Activated naive CD4-positive, alpha-beta T cell treated with anti-CD3 and anti-CD28 coated beads for 36 hours (primary cell): Measurements from ENCODE around the gene DOK1. TPM values are rescaled to one million over a fixed set of nuclear protein-coding genes. Genes with fewer than 3 reads are reported as not detected.
A peak's percentile ranks its signal among the peaks of the same experiment; 100 is the strongest.
"Not testable (repeated sequence)": the region's sequence is repeated elsewhere in the genome, so short reads cannot be mapped to it uniquely, and the experiment has no call there.

Experiments used
- CTCF ChIA-PET: fragments of 350-600 bp; sonication (Branson Sonifier 250); formaldehyde crosslinking; loops from one replicate; lab custom pipeline; 2021; ENCODE audit warnings: antibody characterized with exemption; lab: Charles Lee
- DNase-seq: peaks from one replicate; pipeline ENCODE4 v3.0.0-alpha.2; 2020
- H3K27ac Mint-ChIP-seq: one replicate; pipeline ENCODE4 v1.8.0; 2021; ENCODE audit warnings: mild to moderate bottlenecking, mixed read lengths
- H3K27me3 Mint-ChIP-seq: one replicate; pipeline ENCODE4 v1.8.0; 2021; ENCODE audit warnings: low read depth, mixed read lengths
- H3K36me3 Mint-ChIP-seq: one replicate; pipeline ENCODE4 v1.8.0; 2021; ENCODE audit warnings: low read depth, mixed read lengths
- H3K4me1 Mint-ChIP-seq: one replicate; pipeline ENCODE4 v1.8.0; 2021; ENCODE audit warnings: low read depth, mixed read lengths
- H3K4me3 Mint-ChIP-seq: one replicate; pipeline ENCODE4 v1.8.0; 2021; ENCODE audit warnings: mild to moderate bottlenecking, moderate library complexity, mixed read lengths
- H3K9me3 Mint-ChIP-seq: one replicate; pipeline ENCODE4 v1.8.0; 2021; ENCODE audit warnings: mixed read lengths
- intact Hi-C: fragments of 100-400 bp; cut with micrococcal nuclease; formaldehyde crosslinking; loops from one replicate; pipeline ENCODE4 v1.15.1; 2023
- total RNA-seq, 2 experiments: library from RNA; stranded (reverse); gene quantifications; one replicate each; pipeline ENCODE4 v1.2.3, GENCODE V29; 2021

Gene DOK1
- total RNA-seq, 2 experiments from 2014 or later = 12.3 to 13.2 TPM

DNA sequence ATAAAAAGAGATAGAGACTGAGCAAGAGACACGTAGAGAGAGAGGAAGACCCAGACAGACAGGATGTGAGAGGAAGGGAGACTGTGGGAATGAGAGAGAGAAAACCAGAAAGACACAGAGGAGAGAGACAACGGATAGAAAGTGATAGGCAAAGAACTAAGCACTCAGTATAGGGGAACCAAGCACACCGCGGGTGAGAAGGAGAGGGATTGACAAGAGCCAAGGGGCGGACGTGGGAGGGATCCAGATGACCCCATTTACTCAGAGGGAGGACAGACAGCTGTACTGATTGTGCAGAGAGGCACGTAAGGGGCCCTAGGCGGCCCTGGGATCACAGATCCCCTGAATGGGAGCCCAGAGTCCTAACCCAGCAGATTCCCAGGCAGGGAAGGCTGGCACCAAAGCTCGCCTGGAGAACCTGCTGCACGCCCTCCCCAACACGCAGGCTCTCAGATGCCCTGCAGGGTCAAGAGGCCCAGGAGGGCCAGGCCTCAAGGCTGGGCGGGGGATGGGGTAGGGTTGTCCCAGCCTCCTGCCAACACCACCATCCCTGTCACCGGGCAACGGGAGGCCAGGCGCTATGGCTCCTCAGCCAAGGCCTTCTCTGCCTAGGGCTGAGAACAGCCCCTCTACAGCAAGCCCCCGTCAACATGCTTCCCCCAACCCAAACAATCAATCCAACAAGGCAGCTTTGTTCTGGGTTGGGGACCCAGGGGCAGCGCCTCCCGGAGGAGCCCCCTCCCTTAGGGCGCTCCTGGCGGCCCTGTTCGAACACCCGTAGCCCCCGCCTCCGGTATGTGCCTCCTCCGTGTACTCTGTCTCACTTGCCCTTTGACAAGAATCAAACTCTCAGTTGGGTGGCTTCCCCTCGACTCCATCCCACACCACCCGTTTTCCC lies 1.4 kb upstream of the DOK1 start:
- CTCF ChIA-PET = interaction anchor here (0.8 kb wide), 1 partner anchor 34 kb away, joined by 3 read pairs; no protein-coding TSS in a partner anchor

DNA sequence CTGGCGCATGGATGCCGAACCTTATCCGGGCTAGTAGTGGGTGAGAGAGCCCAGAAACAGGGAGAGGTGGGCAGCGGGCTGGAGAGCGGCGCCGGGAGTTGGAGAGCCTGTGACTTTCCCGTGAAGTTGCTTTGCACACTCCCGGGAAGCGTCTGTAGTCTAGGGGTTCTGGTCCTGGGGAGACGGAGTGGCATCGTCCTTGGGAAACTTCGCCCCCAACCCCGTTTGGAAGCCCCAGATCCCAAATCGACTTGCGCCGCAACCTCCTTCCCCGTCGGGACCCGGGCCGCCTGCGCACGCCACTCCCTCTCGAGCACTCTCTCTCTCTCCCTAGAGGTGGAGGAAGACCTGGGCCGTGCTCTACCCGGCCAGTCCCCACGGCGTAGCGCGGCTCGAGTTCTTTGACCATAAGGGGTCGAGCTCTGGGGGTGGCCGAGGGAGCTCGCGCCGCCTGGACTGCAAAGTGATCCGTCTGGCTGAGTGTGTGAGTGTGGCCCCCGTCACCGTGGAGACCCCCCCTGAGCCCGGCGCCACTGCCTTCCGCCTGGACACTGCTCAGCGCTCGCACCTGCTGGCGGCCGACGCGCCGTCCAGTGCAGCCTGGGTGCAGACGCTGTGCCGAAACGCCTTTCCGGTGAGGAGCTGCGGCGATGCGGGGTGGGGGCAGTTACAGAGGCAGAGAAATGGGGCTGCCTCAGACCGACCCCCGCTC lies 456 bp downstream of the DOK1 start:
- intact Hi-C loops = loop anchor here (1.0 to 2.0 kb wide), 6 partner anchors 11 to 280 kb away; partner anchors contain the start of genes AUP1, HK2, HTRA2 and PCGF1
- peak overlapping the region; percentile 94 for H3K4me3 Mint-ChIP-seq
- H3K27ac Mint-ChIP-seq = peak overlapping the region; percentile 88
- peaks cover 4% of the 10 kb centered on the region for H3K4me1 Mint-ChIP-seq
- peak; percentile 48 for DNase-seq
- CTCF ChIA-PET = interaction anchor here (0.9 to 1.7 kb wide), 4 partner anchors 12 to 30 kb away, joined by 3 to 5 read pairs (median 4); no protein-coding TSS in a partner anchor
- H3K36me3 Mint-ChIP-seq = peaks cover 4% of the 10 kb centered on the region
- peaks cover 12% of the 10 kb centered on the region for H3K27me3 Mint-ChIP-seq
- no peaks in the 10 kb centered on the region for H3K9me3 Mint-ChIP-seq

More for the DNA sequence above, 1.4 kb upstream of the DOK1 start:
- peak overlapping the region; percentile 69 for H3K4me3 Mint-ChIP-seq
- intact Hi-C loops = no loop called here
- no peaks in the 10 kb centered on the region for H3K9me3 Mint-ChIP-seq
- H3K4me1 Mint-ChIP-seq = peaks cover 7% of the 10 kb centered on the region
- H3K36me3 Mint-ChIP-seq = peaks cover 5% of the 10 kb centered on the region
- DNase-seq = no peak
- H3K27ac Mint-ChIP-seq = peak overlapping the region; percentile 63
- H3K27me3 Mint-ChIP-seq = peaks cover 22% of the 10 kb centered on the region

DNA sequence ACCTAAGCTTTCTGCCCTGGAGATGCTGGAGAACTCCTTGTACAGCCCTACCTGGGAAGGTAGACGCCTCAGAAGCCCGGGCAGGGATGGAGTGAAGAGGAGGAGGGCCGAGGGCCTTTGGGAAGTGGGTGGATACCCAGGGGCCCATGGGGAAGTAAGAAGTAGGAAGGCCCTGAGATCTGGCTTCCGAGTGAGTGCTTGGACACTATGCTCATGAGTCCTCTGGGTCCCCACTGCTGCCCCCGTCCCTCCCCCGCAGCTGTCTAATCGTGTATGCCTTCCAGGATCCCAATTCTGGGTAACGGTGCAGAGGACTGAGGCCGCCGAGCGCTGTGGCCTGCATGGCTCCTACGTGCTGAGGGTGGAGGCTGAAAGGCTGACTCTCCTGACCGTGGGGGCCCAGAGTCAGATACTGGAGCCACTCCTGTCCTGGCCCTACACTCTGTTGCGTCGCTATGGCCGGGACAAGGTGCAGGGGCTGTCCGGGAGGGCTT lies 1.1 kb downstream of the DOK1 start:
- Mint-ChIP-seq H3K4me3 (peak overlapping the region; percentile 94), H3K9me3 (no peaks in the 10 kb centered on the region), H3K27ac (no peak overlapping the region), H3K36me3 (peaks cover 4% of the 10 kb centered on the region), H3K27me3 (peaks cover 12% of the 10 kb centered on the region), H3K4me1 (peaks cover 7% of the 10 kb centered on the region)
- CTCF ChIA-PET = interaction anchor here (0.9 to 1.7 kb wide), 5 partner anchors 11 to 30 kb away, joined by 3 to 5 read pairs (median 3); no protein-coding TSS in a partner anchor
- intact Hi-C loops = loop anchor here (2.0 kb wide), 2 partner anchors 49 to 279 kb away; partner anchors contain the start of genes HK2 and PCGF1
- no peak for DNase-seq

DNA sequence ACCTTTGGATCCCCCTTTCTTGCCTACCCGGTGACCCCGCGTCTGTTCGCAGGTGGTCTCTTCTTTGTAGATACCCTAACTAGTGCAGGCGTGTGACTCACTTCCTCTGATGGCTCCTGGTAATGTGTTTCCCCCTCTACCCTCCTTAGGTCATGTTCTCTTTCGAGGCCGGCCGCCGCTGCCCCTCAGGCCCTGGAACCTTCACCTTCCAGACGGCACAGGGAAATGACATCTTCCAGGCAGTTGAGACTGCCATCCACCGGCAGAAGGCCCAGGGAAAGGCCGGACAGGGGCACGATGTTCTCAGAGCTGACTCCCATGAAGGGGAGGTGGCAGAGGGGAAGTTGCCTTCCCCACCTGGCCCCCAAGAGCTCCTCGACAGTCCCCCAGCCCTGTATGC lies 1.6 kb downstream of the DOK1 start:
- Mint-ChIP-seq H3K9me3 (no peaks in the 10 kb centered on the region), H3K27ac (no peak overlapping the region), H3K36me3 (peaks cover 4% of the 10 kb centered on the region), H3K27me3 (peaks cover 13% of the 10 kb centered on the region), H3K4me1 (peaks cover 8% of the 10 kb centered on the region), H3K4me3 (peak overlapping the region; percentile 94)
- no peak for DNase-seq
- CTCF ChIA-PET = interaction anchor here (0.8 to 1.7 kb wide), 4 partner anchors 11 to 73 kb away, joined by 3 to 5 read pairs (median 3); no protein-coding TSS in a partner anchor
- intact Hi-C loops = no loop called here

DNA sequence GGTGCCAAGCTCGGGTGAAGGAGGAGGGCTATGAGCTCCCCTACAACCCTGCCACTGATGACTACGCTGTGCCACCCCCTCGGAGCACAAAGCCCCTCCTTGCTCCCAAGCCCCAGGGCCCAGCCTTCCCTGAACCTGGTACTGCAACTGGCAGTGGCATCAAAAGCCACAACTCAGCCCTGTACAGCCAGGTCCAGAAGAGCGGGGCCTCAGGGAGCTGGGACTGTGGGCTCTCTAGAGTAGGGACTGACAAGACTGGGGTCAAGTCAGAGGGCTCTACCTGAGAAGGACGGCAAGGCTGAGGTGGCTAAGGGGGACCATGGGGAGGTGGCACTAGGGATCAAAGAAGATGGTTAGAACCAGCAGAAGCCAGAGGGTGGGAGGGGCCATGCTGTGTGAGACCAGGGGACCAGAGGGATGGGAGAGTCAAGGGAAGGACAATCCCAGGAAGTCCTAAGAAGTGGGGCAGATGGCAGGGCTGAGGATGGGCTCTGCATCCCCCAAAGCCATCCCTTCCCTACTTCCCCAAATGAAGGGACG lies 2.4 kb downstream of the DOK1 start:
- Mint-ChIP-seq H3K27me3 (peaks cover 10% of the 10 kb centered on the region), H3K27ac (no peak overlapping the region), H3K4me3 (no peak overlapping the region), H3K9me3 (no peaks in the 10 kb centered on the region), H3K4me1 (peaks cover 8% of the 10 kb centered on the region), H3K36me3 (peaks cover 4% of the 10 kb centered on the region)
- DNase-seq = no peak
- intact Hi-C loops = no loop called here
- CTCF ChIA-PET = interaction anchor here (0.8 to 1.6 kb wide), 5 partner anchors 11 to 73 kb away, joined by 3 to 6 read pairs (median 3); no protein-coding TSS in a partner anchor

DNA sequence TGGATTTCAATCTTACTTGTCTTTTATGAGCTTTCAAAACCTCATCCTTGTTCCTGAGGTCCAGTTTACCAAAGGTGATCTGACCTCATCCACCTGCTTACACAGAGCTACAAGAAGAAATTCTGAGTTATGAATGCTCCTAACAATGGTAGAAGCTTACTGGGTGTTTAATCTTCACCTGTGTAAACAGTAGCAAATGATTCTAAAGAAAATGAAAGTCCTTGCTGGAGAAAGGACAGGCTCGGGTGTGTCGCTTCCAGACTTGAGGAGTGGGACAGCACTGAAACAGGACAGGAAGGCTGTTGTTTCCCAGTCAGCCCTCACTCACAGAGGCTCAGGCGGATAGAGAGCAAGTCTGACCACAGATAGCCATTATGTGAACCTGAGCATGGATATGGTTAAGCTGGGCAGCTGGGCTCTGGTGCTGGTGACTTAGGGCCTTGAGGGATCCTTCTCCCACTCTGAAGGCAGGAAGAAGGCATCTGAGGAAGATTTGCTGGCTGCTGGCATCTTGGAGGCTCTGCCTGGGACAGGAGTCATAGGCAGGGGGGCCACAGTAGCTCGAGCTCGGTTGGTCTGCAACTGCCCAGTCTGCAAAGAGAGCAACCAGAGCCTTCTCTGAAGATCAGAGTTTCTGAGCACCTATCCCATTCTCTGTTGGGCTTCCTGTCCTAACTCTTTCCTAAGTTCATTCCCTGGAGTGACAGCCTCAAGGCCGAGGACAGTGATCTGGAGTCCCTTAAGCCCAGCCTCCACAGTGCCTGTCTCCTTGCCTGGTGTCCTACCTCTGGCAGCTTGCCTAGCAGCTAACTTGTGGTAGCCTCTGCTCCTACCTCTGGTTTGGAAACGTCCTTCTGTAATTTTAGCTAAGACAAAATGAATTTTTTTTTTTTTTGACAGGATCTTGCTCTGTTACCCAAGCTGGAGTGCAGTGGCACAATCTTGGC lies 4.0 kb downstream of the DOK1 start:
- Mint-ChIP-seq H3K4me3 (no peak overlapping the region), H3K27ac (no peak overlapping the region), H3K4me1 (peaks cover 8% of the 10 kb centered on the region), H3K27me3 (peaks cover 13% of the 10 kb centered on the region), H3K9me3 (no peaks in the 10 kb centered on the region), H3K36me3 (peaks cover 4% of the 10 kb centered on the region)
- CTCF ChIA-PET = interaction anchor here (0.6 to 1.6 kb wide), 4 partner anchors 16 to 83 kb away, joined by 3 to 6 read pairs (median 4); no protein-coding TSS in a partner anchor
- intact Hi-C loops = no loop called here
- DNase-seq = no peak

DNA sequence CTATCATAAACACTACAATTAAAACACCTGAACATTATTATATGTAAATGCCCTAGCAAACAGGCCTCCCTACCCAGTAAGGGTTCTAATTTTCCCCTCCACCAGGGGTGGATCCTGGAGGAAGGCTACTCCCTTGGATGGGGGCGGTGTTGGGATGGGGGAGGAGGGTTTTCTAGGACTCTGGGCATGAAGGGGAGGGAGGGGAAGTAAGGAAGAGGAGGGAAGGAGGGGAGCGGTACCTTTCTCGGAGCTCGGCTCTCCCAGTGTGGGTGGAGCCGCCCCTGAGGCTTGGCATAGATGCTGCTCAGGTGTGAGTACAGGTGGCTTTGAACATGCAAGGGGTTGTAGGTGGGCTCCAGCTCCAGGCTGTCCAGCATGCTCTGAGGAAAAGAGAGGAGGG lies 5.4 kb downstream of the DOK1 start:
- H3K27me3 Mint-ChIP-seq = peaks cover 18% of the 10 kb centered on the region
- no peak for DNase-seq
- H3K36me3 Mint-ChIP-seq = peaks cover 4% of the 10 kb centered on the region
- intact Hi-C loops = no loop called here
- H3K4me3 Mint-ChIP-seq = no peak overlapping the region
- H3K4me1 Mint-ChIP-seq = peaks cover 8% of the 10 kb centered on the region
- no peak overlapping the region for H3K27ac Mint-ChIP-seq
- CTCF ChIA-PET = interaction anchor here (1.2 kb wide), 1 partner anchor 29 kb away, joined by 3 read pairs; no protein-coding TSS in a partner anchor
- H3K9me3 Mint-ChIP-seq = no peaks in the 10 kb centered on the region

DNA sequence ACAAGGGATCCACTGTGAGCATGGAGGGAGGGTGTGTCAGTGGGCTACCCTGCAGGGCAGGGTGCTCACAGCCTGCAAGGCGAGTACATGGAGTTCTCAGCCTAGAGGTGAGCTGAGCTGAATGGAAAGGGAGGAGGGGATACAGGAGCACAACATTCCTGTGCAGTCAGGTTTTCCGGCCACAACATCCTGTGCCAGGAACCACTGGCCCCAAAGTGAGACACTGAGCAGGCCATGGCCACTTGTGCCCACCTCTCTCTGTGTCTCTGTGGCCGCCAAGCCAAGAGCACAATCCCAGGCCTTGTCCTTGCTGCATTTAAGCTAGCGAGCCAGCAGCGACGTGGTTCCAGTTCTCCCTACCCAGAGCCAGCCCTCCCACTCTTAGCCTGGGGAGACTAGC lies 6.1 kb downstream of the DOK1 start:
- Mint-ChIP-seq H3K27me3 (peaks cover 18% of the 10 kb centered on the region), H3K36me3 (peaks cover 4% of the 10 kb centered on the region), H3K4me1 (peaks cover 8% of the 10 kb centered on the region), H3K27ac (no peak overlapping the region), H3K4me3 (no peak overlapping the region), H3K9me3 (no peaks in the 10 kb centered on the region)
- intact Hi-C loops = no loop called here
- DNase-seq = no peak
- CTCF ChIA-PET = interaction anchor here (1.2 kb wide), 1 partner anchor 28 kb away, joined by 3 read pairs; no protein-coding TSS in a partner anchor

DNA sequence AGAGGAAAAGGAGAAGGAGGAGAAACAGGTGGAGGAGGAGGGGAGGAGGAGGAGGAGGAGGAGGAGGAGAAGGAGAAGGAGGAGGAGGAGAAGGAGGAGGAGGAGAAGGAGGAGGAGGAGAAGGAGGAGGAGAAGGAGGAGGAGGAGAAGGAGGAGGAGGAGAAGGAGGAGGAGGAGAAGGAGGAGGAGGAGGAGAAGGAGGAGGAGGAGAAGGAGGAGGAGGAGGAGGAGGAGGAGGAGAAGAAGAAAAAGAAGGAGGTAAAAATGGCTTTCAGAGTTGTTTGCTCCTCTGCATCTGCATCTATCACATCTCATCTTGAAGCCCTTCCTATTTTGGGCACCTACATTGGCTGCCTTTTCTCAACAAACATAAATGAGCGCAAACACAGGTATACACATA lies 6.5 kb downstream of the DOK1 start:
- H3K36me3 Mint-ChIP-seq, DNase-seq, intact Hi-C loops, CTCF ChIA-PET, H3K9me3 Mint-ChIP-seq, H3K4me3 Mint-ChIP-seq, H3K27ac Mint-ChIP-seq: not testable (repeated sequence)
- Mint-ChIP-seq H3K4me1 (peaks cover 12% of the 10 kb centered on the region), H3K27me3 (peaks cover 18% of the 10 kb centered on the region)

DNA sequence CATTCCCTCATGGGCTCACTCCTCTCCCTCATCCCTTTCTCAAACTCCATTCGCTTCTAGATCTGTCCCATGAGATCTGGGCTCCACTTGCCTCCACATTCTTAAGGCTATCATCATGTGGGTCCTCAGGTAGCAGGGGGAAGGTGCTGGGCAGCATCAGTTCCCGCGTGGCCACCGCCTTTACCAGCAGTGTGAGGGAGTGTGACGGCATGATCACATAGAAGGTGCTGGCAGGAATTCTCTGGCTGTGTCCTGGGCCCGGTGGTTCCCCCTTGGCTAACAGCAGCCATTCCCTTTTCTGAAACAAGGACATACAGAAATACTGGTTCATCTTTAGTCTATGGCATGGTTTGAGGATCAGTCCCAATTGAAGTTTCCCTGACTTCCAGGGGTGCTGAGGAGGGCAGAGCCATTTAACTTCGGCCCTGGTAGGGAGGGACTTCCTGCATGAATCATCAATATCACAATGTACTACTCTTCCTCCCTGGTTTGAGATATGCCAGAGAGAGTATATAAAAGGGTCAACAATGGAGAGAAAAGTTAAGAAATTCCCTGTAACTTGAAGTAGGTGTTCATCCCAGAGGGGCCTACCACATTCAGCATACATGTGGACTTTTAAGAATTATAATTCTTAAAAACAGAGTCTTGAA lies 7.7 kb downstream of the DOK1 start:
- H3K27ac Mint-ChIP-seq = no peak overlapping the region
- CTCF ChIA-PET = no interaction called here
- peaks cover 21% of the 10 kb centered on the region for H3K4me1 Mint-ChIP-seq
- no peak overlapping the region for H3K4me3 Mint-ChIP-seq
- H3K27me3 Mint-ChIP-seq = peaks cover 18% of the 10 kb centered on the region
- intact Hi-C loops = no loop called here
- no peaks in the 10 kb centered on the region for H3K36me3 Mint-ChIP-seq
- no peaks in the 10 kb centered on the region for H3K9me3 Mint-ChIP-seq
- DNase-seq = no peak
